Measurements from ENCODE around the gene SPDYE1. TPM values are rescaled to one million over a fixed set of nuclear protein-coding genes. Genes with fewer than 3 reads are reported as not detected.

The SPDYE1 gene
- total and polyA plus RNA-seq, 7 experiments from 2014 or later: 0.07 to 0.30 (median 0.20) TPM; not detected in 3

DNA sequence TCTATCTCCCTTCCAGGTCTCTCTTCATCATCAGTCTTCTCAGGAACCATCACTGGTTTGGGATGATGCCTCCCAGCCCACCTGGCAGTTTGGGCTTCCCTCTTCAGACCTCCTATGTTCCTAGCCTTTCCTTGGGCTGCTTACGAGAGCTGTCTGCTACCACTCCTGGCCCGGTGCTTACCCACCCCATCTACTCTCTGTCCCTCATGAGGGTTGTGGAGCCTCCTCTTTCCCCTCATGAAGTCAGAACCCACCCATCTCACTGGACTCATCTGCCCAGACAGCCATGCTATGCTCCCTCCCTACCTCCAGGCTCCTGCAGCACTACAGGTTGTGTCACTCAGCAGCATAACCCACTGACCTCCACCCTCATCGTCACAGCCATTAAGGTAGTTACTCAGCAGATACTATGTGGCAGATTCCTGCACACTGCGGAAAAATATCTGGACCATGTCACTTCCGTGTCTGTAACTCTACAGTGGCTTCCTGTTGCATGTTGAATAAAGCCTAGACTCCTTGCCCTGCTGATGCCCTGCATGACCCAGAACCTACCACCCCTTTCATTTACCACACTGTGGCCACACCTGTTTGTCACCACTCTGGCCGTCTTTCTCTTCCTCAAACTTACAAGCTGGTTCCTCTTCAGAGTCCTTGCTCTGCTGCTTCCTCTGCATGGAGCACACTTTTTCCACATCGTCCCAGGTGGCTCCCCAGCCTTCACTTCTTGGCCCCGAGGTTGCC lies 48.8 kb downstream of the SPDYE1 start:
- intact Hi-C loops (cut with micrococcal nuclease): no loop called here
- H3K27ac Mint-ChIP-seq: peak overlapping the region; percentile 84 to 99 (median 94)
- H3K4me3 Mint-ChIP-seq: peak overlapping the region; percentile 84 to 97 (median 92)
- Histone ChIP-seq H3K36me3 (ENCODE audit: control insufficient read depth in 2 of 3, insufficient read depth in 3 of 3, low read length in 3 of 3) (peaks cover 9 to 32% (median 14%) of the 10 kb centered on the region in 3 experiments), H3K9me3 (ENCODE audit: control insufficient read depth in 2 of 3, low read length in 3 of 3) (no peaks in the 10 kb centered on the region), H3K27me3 (ENCODE audit: control insufficient read depth in 2 of 2, insufficient read depth in 2 of 2, low read length in 2 of 2) (no peaks in the 10 kb centered on the region), H3K4me3 (ENCODE audit: low read length) (peak overlapping the region; percentile 23), H3K4me1 (ENCODE audit: control insufficient read depth in 2 of 2, insufficient read depth in 2 of 2, low read length in 2 of 2) (peaks cover 23 to 60% of the 10 kb centered on the region in 2 donors), H3K27ac (ENCODE audit: low read depth, low read length) (peak overlapping the region; percentile 93)
- peaks cover 51 to 76% (median 70%) of the 10 kb centered on the region in 7 donors for H3K4me1 Mint-ChIP-seq
- peaks cover 7 to 38% (median 23%) of the 10 kb centered on the region in 5 donors for H3K36me3 Mint-ChIP-seq
- POLR2A ChIA-PET: interaction anchor here (1.8 to 6.5 kb wide), 3 partner anchors 9 to 77 kb away, joined by 5 to 66 read pairs (median 54); partner anchors contain the start of genes PGAM2 and POLD2
- H3K27me3 Mint-ChIP-seq: no peaks in the 10 kb centered on the region
- ATAC-seq: peak; percentile 77
- CTCF ChIA-PET: interaction anchor here (1.2 kb wide), 1 partner anchor 11 kb away, joined by 4 read pairs; no protein-coding TSS in a partner anchor
- no peak for DNase-seq
- H3K9me3 Mint-ChIP-seq: no peaks in the 10 kb centered on the region

DNA sequence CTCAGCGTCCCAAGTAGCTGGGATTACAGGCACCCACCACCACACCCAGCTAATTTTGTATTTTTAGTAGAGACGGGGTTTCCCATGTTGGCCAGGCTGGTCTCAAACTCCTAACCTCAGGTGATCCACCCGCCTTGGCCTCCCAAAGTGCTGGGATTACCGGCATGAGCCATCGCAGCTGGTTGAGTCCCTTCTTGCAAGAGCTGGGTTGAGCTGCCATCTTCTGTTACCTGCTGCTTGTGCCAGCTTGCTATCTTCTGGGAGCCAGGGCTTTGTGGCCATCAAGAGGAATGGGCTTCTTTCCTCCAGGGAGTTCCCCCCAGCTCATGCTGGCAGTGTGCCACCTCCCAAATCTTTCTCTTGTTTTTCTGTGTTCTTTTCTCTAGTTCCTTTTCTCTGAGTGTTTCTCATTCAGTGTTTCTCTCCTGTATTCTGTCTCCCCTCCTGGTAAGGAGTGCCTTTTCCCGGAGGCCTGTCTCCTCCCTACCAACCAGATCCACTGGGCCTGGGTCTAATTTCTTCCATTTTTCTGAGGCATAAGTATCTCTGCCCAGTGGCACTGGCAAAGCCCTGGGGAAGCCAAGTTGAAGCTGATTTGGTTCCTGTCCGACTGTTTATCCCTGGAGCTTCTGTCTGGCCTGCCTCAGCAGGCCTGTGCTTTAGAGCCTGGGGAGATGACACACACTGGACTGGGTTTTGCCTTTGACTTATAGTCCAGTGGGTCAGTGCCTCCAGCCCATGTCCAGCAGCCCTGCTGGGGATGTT lies 50.5 kb downstream of the SPDYE1 start:
- H3K36me3 ChIP-seq (ENCODE audit: control insufficient read depth in 2 of 3, insufficient read depth in 3 of 3, low read length in 3 of 3): peaks cover 14 to 48% (median 14%) of the 10 kb centered on the region in 3 experiments
- Mint-ChIP-seq H3K4me3 (peak overlapping the region; percentile 3 to 92 (median 42)), H3K27me3 (no peaks in the 10 kb centered on the region), H3K4me1 (peaks cover 60 to 88% (median 74%) of the 10 kb centered on the region in 7 donors), H3K36me3 (peaks cover 7 to 45% (median 31%) of the 10 kb centered on the region in 5 donors), H3K27ac (peak overlapping the region; percentile 57 to 99 (median 86)), H3K9me3 (no peaks in the 10 kb centered on the region)
- intact Hi-C loops (cut with micrococcal nuclease): no loop called here
- H3K4me1 ChIP-seq (ENCODE audit: control insufficient read depth in 2 of 2, insufficient read depth in 2 of 2, low read length in 2 of 2): peaks cover 23 to 77% of the 10 kb centered on the region in 2 donors
- no peaks in the 10 kb centered on the region for H3K9me3 ChIP-seq (ENCODE audit: control insufficient read depth in 2 of 3, low read length in 3 of 3)
- ATAC-seq (no peak), DNase-seq (no peak)
- H3K4me3 ChIP-seq (ENCODE audit: low read length): no peak overlapping the region
- CTCF ChIA-PET: interaction anchor here (0.7 kb wide), 1 partner anchor 21 kb away, joined by 3 read pairs; no protein-coding TSS in a partner anchor
- H3K27ac ChIP-seq (ENCODE audit: low read depth, low read length): peak overlapping the region; percentile 44
- POLR2A ChIA-PET: interaction anchor here (1.4 to 6.5 kb wide), 4 partner anchors 7 to 75 kb away, joined by 3 to 66 read pairs (median 30); partner anchors contain the start of genes PGAM2 and POLD2
- H3K27me3 ChIP-seq (ENCODE audit: control insufficient read depth in 2 of 2, insufficient read depth in 2 of 2, low read length in 2 of 2): no peaks in the 10 kb centered on the region

DNA sequence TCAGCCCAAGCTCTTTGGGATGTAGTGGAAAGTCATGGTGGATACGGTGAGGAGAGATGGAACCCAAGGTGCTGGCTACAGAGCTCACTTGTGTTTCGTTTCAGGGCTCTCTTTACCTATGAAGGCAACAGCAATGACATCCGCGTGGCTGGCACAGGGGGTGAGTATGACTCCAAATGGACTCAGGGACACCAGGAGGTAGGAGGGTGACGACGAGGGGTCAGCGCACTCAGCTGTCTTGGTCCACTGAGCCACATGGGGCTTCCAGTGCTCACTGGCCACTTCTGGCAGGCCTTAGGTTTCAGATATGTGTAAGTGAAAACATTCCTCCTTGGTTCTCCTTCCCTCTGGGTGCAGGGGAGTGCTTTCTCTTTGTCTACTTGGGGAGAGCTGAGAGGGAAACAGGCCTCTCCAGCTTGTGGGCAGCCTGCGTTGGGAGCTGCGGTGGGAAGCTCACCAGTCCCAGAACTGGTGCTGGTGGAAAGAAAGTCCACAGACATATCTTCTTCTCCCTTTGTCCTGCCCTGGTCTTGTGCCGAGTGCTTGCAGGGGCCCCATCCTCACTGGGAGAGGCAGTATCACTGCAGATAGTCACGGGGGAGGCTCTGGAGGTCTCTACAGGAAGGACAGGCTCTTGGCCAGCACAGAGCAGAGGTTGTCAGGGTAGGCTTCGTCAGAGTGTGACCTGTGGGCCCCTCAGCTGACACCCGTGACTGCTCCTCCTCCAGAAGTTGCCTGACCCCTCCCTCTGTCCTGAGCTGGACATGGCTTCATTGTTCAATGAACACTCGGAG lies 52.6 kb downstream of the SPDYE1 start:
- ChIA-PET POLR2A (interaction anchor here (1.0 to 6.4 kb wide), 3 partner anchors 15 to 31 kb away, joined by 3 to 63 read pairs (median 6); partner anchors contain the start of gene PGAM2), CTCF (interaction anchor here (0.9 to 1.4 kb wide), 2 partner anchors 31 to 97 kb away, joined by 4 to 5 read pairs; no protein-coding TSS in a partner anchor)
- Histone ChIP-seq H3K4me1 (ENCODE audit: control insufficient read depth in 2 of 2, insufficient read depth in 2 of 2, low read length in 2 of 2) (peaks cover 21 to 67% of the 10 kb centered on the region in 2 donors), H3K27ac (ENCODE audit: low read depth, low read length) (peak overlapping the region; percentile 57), H3K27me3 (ENCODE audit: control insufficient read depth in 2 of 2, insufficient read depth in 2 of 2, low read length in 2 of 2) (no peaks in the 10 kb centered on the region), H3K36me3 (ENCODE audit: control insufficient read depth in 2 of 3, insufficient read depth in 3 of 3, low read length in 3 of 3) (peaks cover 14 to 53% (median 24%) of the 10 kb centered on the region in 3 experiments), H3K4me3 (ENCODE audit: low read length) (no peak overlapping the region), H3K9me3 (ENCODE audit: control insufficient read depth in 2 of 3, low read length in 3 of 3) (no peaks in the 10 kb centered on the region)
- ATAC-seq: no peak
- Mint-ChIP-seq H3K36me3 (peaks cover 7 to 49% (median 35%) of the 10 kb centered on the region in 5 donors), H3K4me1 (peaks cover 58 to 85% (median 66%) of the 10 kb centered on the region in 7 donors), H3K27ac (peak overlapping the region; percentile 52 to 94 (median 88)), H3K27me3 (no peaks in the 10 kb centered on the region), H3K4me3 (peak overlapping the region in 8 of 10 donors; percentile 53 to 73 (median 70)), H3K9me3 (no peaks in the 10 kb centered on the region)
- intact Hi-C loops (cut with micrococcal nuclease): no loop called here
- DNase-seq: no peak

DNA sequence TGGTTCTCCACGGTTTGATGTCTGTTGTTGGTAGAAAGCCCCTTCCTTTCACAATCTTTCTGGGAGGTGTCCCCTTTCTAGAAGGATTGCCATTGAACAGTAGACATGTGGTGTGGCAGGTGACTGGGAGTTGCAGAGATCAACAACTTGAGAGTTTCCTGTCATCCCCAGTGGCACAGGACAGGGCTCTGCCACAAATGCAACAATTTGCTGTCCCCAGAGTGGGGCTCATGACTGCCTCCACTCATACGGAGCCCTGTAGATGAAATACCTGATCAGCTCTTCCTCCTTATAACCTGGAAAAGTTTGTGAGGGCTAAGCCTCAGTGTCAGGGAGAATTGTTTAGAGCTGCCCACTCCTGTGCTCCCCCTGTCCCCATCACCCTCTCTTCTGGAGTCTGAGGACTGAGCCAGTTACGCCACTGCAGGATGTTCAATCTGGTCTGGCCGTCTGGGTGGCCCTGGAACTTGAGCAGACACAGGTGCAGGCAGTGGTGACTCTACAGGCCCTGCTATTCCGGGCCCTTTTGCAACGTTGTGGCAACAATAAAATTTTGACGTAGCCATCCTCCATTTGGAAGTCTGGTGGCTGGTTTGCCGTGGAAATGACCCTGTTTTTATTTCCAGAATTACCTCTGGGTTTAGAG lies 53.3 kb downstream of the SPDYE1 start:
- peaks cover 13 to 63% of the 10 kb centered on the region in 2 donors for H3K4me1 ChIP-seq (ENCODE audit: control insufficient read depth in 2 of 2, insufficient read depth in 2 of 2, low read length in 2 of 2)
- H3K27me3 ChIP-seq (ENCODE audit: control insufficient read depth in 2 of 2, insufficient read depth in 2 of 2, low read length in 2 of 2): no peaks in the 10 kb centered on the region
- H3K9me3 ChIP-seq (ENCODE audit: control insufficient read depth in 2 of 3, low read length in 3 of 3): no peaks in the 10 kb centered on the region
- DNase-seq: no peak
- ATAC-seq: no peak
- Mint-ChIP-seq H3K4me3 (peak overlapping the region in 9 of 10 donors; percentile 51 to 73 (median 70)), H3K27ac (peak overlapping the region; percentile 52 to 94 (median 88)), H3K9me3 (no peaks in the 10 kb centered on the region), H3K36me3 (peaks cover 7 to 56% (median 32%) of the 10 kb centered on the region in 5 donors), H3K4me1 (peaks cover 52 to 85% (median 65%) of the 10 kb centered on the region in 7 donors), H3K27me3 (no peaks in the 10 kb centered on the region)
- POLR2A ChIA-PET: interaction anchor here (1.0 to 8.3 kb wide), 5 partner anchors 6 to 435 kb away, joined by 3 to 63 read pairs (median 6); partner anchors contain the start of genes DBNL and PGAM2
- peak overlapping the region; percentile 57 for H3K27ac ChIP-seq (ENCODE audit: low read depth, low read length)
- no peak overlapping the region for H3K4me3 ChIP-seq (ENCODE audit: low read length)
- intact Hi-C loops (cut with micrococcal nuclease): no loop called here
- peaks cover 14 to 54% (median 24%) of the 10 kb centered on the region in 3 experiments for H3K36me3 ChIP-seq (ENCODE audit: control insufficient read depth in 2 of 3, insufficient read depth in 3 of 3, low read length in 3 of 3)
- CTCF ChIA-PET: interaction anchor here (0.9 to 1.4 kb wide), 2 partner anchors 31 to 97 kb away, joined by 4 to 5 read pairs; no protein-coding TSS in a partner anchor

DNA sequence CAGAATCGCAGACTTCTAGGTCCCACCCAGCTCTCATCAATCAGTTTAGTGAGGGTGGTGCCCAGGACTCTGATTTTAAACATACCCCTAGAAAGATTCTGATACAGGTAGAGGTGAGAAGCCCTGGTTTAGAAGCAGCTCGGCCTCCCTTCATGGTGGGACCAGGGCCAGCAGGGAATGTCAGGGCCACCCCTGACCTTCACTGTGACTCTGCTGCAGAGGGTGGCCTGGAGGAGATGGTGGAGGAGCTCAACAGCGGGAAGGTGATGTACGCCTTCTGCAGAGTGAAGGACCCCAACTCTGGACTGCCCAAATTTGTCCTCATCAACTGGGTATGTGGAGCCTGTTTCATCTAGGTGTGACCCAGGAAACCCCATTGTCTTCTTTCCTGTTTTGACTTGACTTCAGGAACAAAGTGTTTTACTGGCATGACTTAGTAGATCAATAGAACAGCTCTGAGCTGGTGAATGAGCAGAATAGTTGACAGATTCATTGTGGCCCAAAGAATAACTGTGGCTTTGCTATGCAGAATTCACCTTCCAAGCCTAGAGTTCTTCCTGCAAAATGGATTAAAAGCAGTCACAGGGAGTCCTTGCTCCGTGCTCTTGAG lies 54.0 kb downstream of the SPDYE1 start:
- Mint-ChIP-seq H3K4me1 (peaks cover 45 to 82% (median 61%) of the 10 kb centered on the region in 7 donors), H3K36me3 (peaks cover 7 to 57% (median 28%) of the 10 kb centered on the region in 5 donors), H3K4me3 (peak overlapping the region; percentile 25 to 73 (median 70)), H3K27ac (peak overlapping the region; percentile 71 to 94 (median 88)), H3K9me3 (no peaks in the 10 kb centered on the region), H3K27me3 (no peaks in the 10 kb centered on the region)
- intact Hi-C loops (cut with micrococcal nuclease): loop anchor here in 1 of 2 donors (1.0 kb wide), 1 partner anchor 14 kb away; the partner anchor contains the start of gene PGAM2
- H3K9me3 ChIP-seq (ENCODE audit: control insufficient read depth in 2 of 3, low read length in 3 of 3): no peaks in the 10 kb centered on the region
- peak overlapping the region; percentile 57 for H3K27ac ChIP-seq (ENCODE audit: low read depth, low read length)
- H3K27me3 ChIP-seq (ENCODE audit: control insufficient read depth in 2 of 2, insufficient read depth in 2 of 2, low read length in 2 of 2): no peaks in the 10 kb centered on the region
- POLR2A ChIA-PET: interaction anchor here (0.6 to 8.3 kb wide), 8 partner anchors 6 to 626 kb away, joined by 3 to 63 read pairs (median 3); partner anchors contain the start of genes DBNL, PGAM2 and YKT6
- H3K36me3 ChIP-seq (ENCODE audit: control insufficient read depth in 2 of 3, insufficient read depth in 3 of 3, low read length in 3 of 3): peaks cover 16 to 61% (median 24%) of the 10 kb centered on the region in 3 experiments
- H3K4me3 ChIP-seq (ENCODE audit: low read length): no peak overlapping the region
- CTCF ChIA-PET: interaction anchor here (1.4 kb wide), 1 partner anchor 32 kb away, joined by 5 read pairs; no protein-coding TSS in a partner anchor
- ATAC-seq (no peak), DNase-seq (no peak)
- H3K4me1 ChIP-seq (ENCODE audit: control insufficient read depth in 2 of 2, insufficient read depth in 2 of 2, low read length in 2 of 2): peaks cover 7 to 57% of the 10 kb centered on the region in 2 donors

Data from naive thymus-derived CD4-positive, alpha-beta T cell (primary cell).